Testis (tissue), 3 donors: ENCODE data around the gene ERRFI1. TPM values are rescaled to one million over a fixed set of nuclear protein-coding genes. Genes with fewer than 3 reads are reported as not detected.

Experiments
- DNase-seq: peaks from one replicate; pipeline ENCODE4 v3.0.0-alpha.2; 2019
- H3K27ac ChIP-seq, 2 donors: fragments of 200-600 bp; sonication (generic); one replicate each; pipeline ENCODE4 v1.5.1; 2019
- H3K27me3 ChIP-seq: fragments of 200-600 bp; sonication (generic); one replicate; pipeline ENCODE4 v1.5.1; 2019
- H3K36me3 ChIP-seq: fragments of 200-600 bp; sonication (generic); one replicate; pipeline ENCODE4 v1.5.1; 2017; ENCODE audit warnings: low read depth; ENCODE audit errors: missing control alignments
- H3K4me1 ChIP-seq: fragments of 200-600 bp; sonication (generic); one replicate; pipeline ENCODE4 v1.5.1; 2019
- H3K4me3 ChIP-seq, 2 donors: fragments of 200-600 bp; sonication (generic); one replicate each; pipeline ENCODE4 v1.5.1; 2017 to 2019
- H3K9me3 ChIP-seq: fragments of 200-600 bp; sonication (generic); one replicate; pipeline ENCODE4 v1.5.1; 2017
- CTCF ChIP-seq, 3 experiments: fragments of 450-650 bp in 2 of 3; fragments of 200-600 bp in 1 of 3; sonication (generic) in 1 of 3; IDR thresholded peaks; one replicate each; pipeline ENCODE4 v1.5.1; 2016 to 2019; ENCODE audit warnings: antibody characterized with exemption in 3 of 3, mild to moderate bottlenecking in 2 of 3, moderate library complexity in 1 of 3
- POLR2A ChIP-seq: fragments of 450-650 bp; IDR thresholded peaks from one replicate; pipeline ENCODE4 v1.6.1; 2017; ENCODE audit warnings: antibody characterized with exemption, mild to moderate bottlenecking, moderate library complexity
- WGBS, 2 donors: methylation state at CpG; one replicate each; pipeline ENCODE4 v1.1.5; 2018; 5-methylcytosine and 5-hydroxymethylcytosine counted together
- intact Hi-C: fragments of 100-400 bp; cut with DNase I; formaldehyde crosslinking; loops from one replicate; pipeline ENCODE4 v1.15.1; 2023; ENCODE audit warnings: low total_unique reads
- polyA plus RNA-seq: library from polyadenylated mRNA; stranded (reverse); fragments of 350-450 nt; fragmentation: Illumina TruSeq; extraction: RNeasy Lipid Tissue Mini Kit (QIAGEN cat#74804); gene quantifications from one replicate; pipeline ENCODE4 v1.2.3, GENCODE V29; 2014; ENCODE audit warnings: low read depth, low replicate concordance; ENCODE audit not compliant: insufficient read depth
- total RNA-seq, 2 donors: library from RNA; depleted of rRNA; stranded (reverse); fragments of >200 nt; gene quantifications; one replicate each; pipeline ENCODE4 v1.2.3, GENCODE V29; 2016

ERRFI1 gene
- total and polyA plus RNA-seq, 3 donors from 2014 or later, result 27.3 to 47.9 (median 43.3) TPM

- H3K4me3 ChIP-seq, result no peak overlapping the region
- no peak for DNase-seq
- 79 to 84% methylated on average over 7 of the region's 7 CpGs for WGBS, 2 donors
- H3K27me3 ChIP-seq, result no peaks in the 10 kb centered on the region
- no peak for TF ChIP-seq CTCF (IDR thresholded peaks at IDR 0.05)
- H3K9me3 ChIP-seq, result no peaks in the 10 kb centered on the region
- no peak overlapping the region for H3K27ac ChIP-seq
- intact Hi-C loops, result no loop called here
- H3K36me3 ChIP-seq, result no peaks in the 10 kb centered on the region
- peaks cover 22% of the 10 kb centered on the region for H3K4me1 ChIP-seq
Measured at GRCh38 chr1:8011923-8012858, 13.9 kb downstream of the ERRFI1 start.

DNA sequence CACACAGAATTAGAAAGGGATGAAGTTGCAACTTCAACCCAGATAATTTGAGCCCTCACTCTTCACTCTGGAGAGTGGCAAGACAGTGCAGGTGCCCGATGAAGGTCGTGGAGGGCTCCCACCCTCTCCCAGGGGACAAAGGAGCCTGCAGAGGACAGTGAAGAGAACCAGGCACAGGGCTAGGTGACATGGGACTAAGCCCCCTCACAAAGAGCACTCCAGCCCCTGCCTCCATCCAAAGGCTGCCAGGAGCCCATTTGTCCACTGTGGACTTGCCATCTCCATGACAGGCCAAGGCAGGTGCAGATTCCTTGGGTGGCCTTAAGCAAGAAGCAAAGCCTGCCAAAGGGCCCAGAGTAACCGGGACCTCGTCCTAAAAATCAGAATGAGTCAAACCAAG is 15.1 kb downstream of the ERRFI1 start:
- Histone ChIP-seq H3K4me3 (no peak overlapping the region), H3K4me1 (peaks cover 25% of the 10 kb centered on the region), H3K27me3 (no peaks in the 10 kb centered on the region), H3K9me3 (no peaks in the 10 kb centered on the region), H3K27ac (no peak overlapping the region), H3K36me3 (no peaks in the 10 kb centered on the region)
- TF ChIP-seq POLR2A (no peak), CTCF (IDR thresholded peaks at IDR 0.05) (no peak)
- 72 to 87% methylated on average over 4 of the region's 4 CpGs for WGBS, 2 donors
- DNase-seq, result no peak
- intact Hi-C loops, result no loop called here

DNA sequence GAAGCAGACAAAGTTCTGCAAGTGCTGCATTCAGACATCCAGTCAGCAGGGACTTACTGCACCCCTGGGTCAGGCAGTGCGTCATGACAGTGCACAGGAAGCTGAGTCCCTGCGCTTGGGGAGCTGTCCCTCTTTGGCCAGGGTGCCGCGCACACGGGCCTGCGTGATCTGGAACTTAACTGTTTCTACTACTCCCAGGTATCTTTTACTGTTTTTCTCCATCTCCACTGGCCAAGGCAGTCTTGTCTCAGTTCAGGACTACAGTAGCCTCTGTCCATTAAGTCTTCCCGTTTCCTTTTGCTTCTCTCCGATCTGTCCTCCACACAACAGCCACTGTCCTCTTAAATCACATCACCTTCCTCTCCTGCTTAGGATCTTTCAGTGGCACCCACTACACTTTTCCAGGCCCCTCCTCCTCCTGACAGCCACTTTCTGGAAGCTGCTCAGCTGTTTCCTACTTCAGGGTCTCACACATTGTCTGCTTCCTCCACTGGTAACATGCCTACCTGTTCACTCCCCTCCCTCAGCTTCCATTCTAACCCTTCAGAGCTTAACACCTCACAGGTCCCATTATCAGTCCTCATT is 15.9 kb downstream of the ERRFI1 start:
- no peak for TF ChIP-seq CTCF (IDR thresholded peaks at IDR 0.05)
- no peak for TF ChIP-seq POLR2A
- H3K4me3 ChIP-seq, result no peak overlapping the region
- 76 to 83% methylated on average over 8 of the region's 8 CpGs for WGBS, 2 donors
- H3K36me3 ChIP-seq, result no peaks in the 10 kb centered on the region
- no peak overlapping the region for H3K27ac ChIP-seq
- no peaks in the 10 kb centered on the region for H3K9me3 ChIP-seq
- intact Hi-C loops, result no loop called here
- no peaks in the 10 kb centered on the region for H3K27me3 ChIP-seq
- peaks cover 25% of the 10 kb centered on the region for H3K4me1 ChIP-seq
- no peak for DNase-seq

DNA sequence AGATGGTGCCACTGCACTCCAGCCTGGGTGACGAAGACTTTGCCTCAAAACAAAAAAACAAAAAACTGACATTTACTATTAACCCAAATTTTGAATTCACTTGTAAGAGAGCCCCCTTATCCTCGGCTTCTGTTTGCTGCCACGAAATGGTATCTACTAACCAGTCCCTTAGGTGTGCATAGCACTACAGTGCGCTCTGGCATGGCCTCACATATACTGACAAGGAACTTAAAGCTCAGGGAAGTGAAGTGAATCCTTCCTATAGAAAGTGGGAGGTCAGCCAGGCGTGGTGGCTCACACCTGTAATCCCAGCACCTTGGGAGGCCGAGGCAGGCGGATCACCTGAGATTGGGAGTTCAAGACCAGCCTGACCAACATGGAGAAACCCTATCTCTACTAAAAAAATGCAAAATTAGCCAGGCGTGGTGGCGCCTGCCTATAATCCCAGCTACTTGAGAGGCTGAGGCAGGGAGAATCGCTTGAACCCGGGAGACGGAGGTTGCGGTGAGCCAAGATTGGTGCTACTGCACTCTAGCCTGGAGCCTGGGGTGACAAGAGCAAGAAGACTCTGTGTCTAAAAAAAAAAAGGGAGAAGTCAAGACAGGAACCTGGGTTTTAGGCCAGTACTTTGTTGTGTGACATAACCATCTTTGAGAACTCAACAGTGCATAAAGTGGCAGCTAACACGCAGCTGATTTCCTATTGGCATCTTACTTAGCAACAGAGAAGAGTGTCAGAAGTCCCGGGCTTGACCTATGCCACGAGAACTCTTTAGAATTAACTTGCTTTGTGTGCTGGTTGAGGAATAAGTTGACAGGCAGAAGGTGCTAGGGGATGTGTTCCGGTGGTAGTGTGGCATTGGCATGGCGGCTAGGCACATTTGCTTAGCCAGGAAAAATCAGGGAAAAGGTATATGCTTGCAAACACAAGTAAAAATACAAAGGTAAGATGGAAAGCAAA is 16.8 kb downstream of the ERRFI1 start:
- 91 to 95% methylated on average over 18 of the region's 18 CpGs for WGBS, 2 donors
- TF ChIP-seq CTCF (IDR thresholded peaks at IDR 0.05) (no peak), POLR2A (no peak)
- no peak overlapping the region for H3K4me3 ChIP-seq
- DNase-seq, result no peak
- no peaks in the 10 kb centered on the region for H3K36me3 ChIP-seq
- H3K27ac ChIP-seq, result no peak overlapping the region
- H3K9me3 ChIP-seq, result no peaks in the 10 kb centered on the region
- intact Hi-C loops, result no loop called here
- H3K27me3 ChIP-seq, result no peaks in the 10 kb centered on the region
- peaks cover 24% of the 10 kb centered on the region for H3K4me1 ChIP-seq
